HG02852 (cell line): Measurements from ENCODE around the gene MRAS.
"Not testable (repeated sequence)": the region's sequence is repeated elsewhere in the genome, so short reads cannot be mapped to it uniquely, and the experiment has no call there.

Experiments
- ATAC-seq: cut with Tn5 transposase; IDR thresholded peaks from one replicate; pipeline ENCODE4 v1.9.1; 2021; ENCODE audit warnings: mild to moderate bottlenecking, moderate library complexity; ENCODE audit not compliant: unreplicated experiment

Gene MRAS

GRCh38 chr3:138442433-138442832 lies 94.1 kb downstream of the MRAS start:
- ATAC-seq, result no peak

DNA sequence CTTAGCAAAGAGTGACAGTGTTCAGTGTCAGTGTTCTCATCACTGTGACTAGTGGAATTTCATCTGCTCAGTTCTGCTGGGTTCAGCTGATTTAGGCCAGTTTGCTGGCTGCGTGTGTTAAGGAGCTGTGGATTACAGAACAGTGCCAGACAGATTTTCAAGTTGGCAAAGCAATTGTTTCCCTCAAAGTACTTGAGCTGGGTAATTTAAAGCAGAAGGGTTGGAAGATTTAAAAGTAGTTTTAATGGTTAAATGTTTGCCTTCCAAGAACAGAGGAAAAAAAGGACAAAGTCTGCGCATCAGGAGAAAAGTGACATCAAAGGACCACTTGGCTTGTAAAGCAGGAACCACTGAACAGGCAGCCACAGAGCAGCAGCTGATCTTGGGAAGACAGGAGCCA lies 94.7 kb downstream of the MRAS start:
- no peak for ATAC-seq

DNA sequence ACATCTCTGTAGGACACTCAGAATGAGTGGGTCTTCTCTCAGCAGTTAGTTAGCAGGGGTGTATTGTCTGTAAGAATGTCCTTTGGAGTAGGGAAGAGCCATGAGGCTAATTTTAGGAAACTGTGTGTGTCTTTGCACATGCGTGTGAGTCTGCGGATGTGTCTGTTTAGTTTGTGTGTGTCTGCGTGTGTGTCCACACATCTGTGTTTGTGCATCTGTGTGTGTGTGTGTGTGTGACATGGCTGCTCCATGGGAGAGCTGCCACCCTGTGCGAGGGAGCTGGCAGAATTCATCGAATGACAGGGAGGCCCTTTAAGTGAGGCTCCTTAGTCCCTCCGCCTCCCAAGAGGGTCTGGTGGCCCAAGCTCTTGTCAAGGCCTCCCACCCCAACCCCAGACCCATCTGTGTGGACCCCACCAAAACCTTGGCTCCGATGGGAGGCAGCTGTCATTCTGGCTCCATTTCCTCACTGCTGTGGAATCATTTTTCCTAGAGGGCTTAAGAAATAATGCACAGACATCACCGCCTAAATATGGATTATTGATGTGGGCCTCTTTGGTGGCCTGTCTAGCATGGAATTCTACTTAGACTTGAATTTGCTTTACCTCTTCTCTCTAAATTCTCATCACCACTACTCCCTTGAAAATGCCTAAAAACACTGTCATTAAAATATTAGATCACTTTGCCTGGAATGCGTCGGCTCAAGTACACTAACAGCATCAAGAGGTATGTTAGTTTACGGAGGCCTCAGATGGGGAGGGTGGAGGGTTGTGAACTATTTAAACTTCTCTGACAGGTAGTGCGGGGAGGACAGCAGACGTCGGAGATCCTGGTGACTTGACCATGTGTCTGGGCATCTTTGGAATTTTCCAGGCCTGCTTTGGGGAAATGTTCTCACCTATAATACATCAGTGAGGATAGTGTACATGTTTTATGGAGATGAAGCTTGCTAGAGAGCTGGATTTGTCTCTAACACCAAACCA lies 95.4 kb downstream of the MRAS start:
- ATAC-seq, result no peak

- no peak for ATAC-seq
Observed at GRCh38 chr3:138445236-138445635, 96.9 kb downstream of the MRAS start.

GRCh38 chr3:138445654-138446053 lies 97.3 kb downstream of the MRAS start:
- no peak for ATAC-seq

- ATAC-seq, result no peak
Observed at GRCh38 chr3:138448631-138449030, 100.3 kb downstream of the MRAS start.

DNA sequence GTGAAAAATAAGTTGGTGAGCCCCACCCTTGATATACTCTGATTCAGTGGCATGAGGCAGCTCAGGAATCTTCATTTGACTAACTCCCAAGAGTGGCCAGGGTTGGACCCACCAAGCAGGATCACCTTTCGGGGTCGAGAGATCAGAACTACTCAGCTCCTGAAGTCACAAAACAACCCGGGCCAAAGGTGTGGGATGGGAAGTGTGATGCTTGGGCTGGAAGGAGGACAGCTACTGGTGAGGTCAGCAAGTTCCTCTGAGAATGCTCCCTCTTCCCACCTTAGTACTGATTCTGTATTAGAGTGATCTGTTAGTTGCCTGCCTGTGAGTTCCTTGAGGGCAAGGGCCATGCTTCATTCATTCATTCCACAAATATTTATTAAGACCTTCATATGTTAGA lies 101.1 kb downstream of the MRAS start:
- no peak for ATAC-seq

DNA sequence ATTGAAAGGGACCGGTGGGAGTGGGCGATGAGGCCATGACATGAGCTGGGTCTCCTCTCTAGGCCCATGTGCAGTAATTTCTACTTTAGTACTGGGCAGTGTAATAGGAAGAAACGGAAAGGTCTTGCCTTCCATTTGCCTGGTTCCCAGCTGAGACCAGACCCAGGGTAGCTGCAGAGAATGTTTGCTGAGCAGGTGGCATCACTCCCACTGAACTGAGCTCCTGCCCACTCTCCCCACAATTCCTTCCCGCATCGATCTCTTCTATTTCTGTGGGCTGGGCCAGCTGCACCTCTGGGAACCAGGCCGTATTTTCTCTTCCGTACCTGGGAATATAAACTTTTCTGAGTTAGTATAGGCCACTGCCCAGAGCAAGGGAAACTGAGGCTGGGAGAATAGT lies 101.8 kb downstream of the MRAS start:
- no peak for ATAC-seq

GRCh38 chr3:138450704-138451424 lies 102.5 kb downstream of the MRAS start:
- no peak for ATAC-seq

GRCh38 chr3:138451595-138452162 lies 103.3 kb downstream of the MRAS start:
- no peak for ATAC-seq

- no peak for ATAC-seq
Observed at GRCh38 chr3:138452436-138452835, 104.1 kb downstream of the MRAS start.

GRCh38 chr3:138453940-138454339 lies 105.6 kb downstream of the MRAS start:
- ATAC-seq, result not testable (repeated sequence)
